KMS-11 (cell line): ENCODE results near the gene LSMEM2.
A peak's percentile ranks its signal among the peaks of the same experiment; 100 is the strongest.

Experiments used
- H2AFZ ChIP-seq: fragments of 200-600 bp; sonication (generic); 2 replicates; pipeline ENCODE4 v1.6.1; 2016; ENCODE audit warnings: antibody characterized with exemption, mixed run types, low read depth
- H3K27ac ChIP-seq: fragments of 200-600 bp; sonication (generic); 2 replicates; pipeline ENCODE4 v1.6.1; 2016; ENCODE audit warnings: mild to moderate bottlenecking, mixed run types
- H3K27me3 ChIP-seq: fragments of 200-600 bp; sonication (generic); 2 replicates; pipeline ENCODE4 v1.6.1; 2017; ENCODE audit warnings: mild to moderate bottlenecking, low read depth, mixed run types, moderate library complexity; ENCODE audit not compliant: insufficient read depth
- H3K36me3 ChIP-seq: fragments of 200-600 bp; sonication (generic); 2 replicates; pipeline ENCODE4 v1.6.1; 2017; ENCODE audit warnings: mild to moderate bottlenecking, mixed run types; ENCODE audit not compliant: insufficient read depth
- H3K4me1 ChIP-seq: fragments of 200-600 bp; sonication (generic); 2 replicates; pipeline ENCODE4 v1.6.1; 2016; ENCODE audit warnings: mild to moderate bottlenecking, low read depth, mixed run types; ENCODE audit not compliant: poor library complexity, severe bottlenecking
- H3K4me2 ChIP-seq: fragments of 200-600 bp; sonication (generic); 2 replicates; pipeline ENCODE4 v1.7.0; 2016; ENCODE audit warnings: mild to moderate bottlenecking, mixed run types
- H3K4me3 ChIP-seq: fragments of 200-600 bp; sonication (generic); IDR thresholded peaks from 2 replicates; pipeline ENCODE4 v1.6.1; 2017; ENCODE audit warnings: low read depth, low read length, mixed read lengths; ENCODE audit not compliant: insufficient read depth
- H3K79me2 ChIP-seq: fragments of 200-600 bp; sonication (generic); 2 replicates; pipeline ENCODE4 v1.6.1; 2016; ENCODE audit warnings: low read depth, mixed run types; ENCODE audit not compliant: insufficient read depth
- H3K9ac ChIP-seq: fragments of 200-600 bp; sonication (generic); 2 replicates; pipeline ENCODE4 v1.6.1; 2016; ENCODE audit warnings: mild to moderate bottlenecking, mixed run types
- H4K20me1 ChIP-seq: fragments of 200-600 bp; sonication (generic); 2 replicates; pipeline ENCODE4 v1.6.1; 2016; ENCODE audit warnings: mild to moderate bottlenecking, mixed run types; ENCODE audit not compliant: insufficient read depth
- CTCF ChIP-seq: fragments of 200-600 bp; sonication (generic); conservative IDR thresholded peaks from 2 replicates; pipeline ENCODE4 v1.6.1; 2017; ENCODE audit warnings: low read depth, mild to moderate bottlenecking, antibody characterized with exemption, low read length, moderate library complexity, mixed read lengths

The LSMEM2 gene

GRCh38 chr3:50236484-50237132 is 42.3 kb upstream of the LSMEM2 start:
- Histone ChIP-seq H3K4me3 (peak overlapping the region; percentile 59), H3K9ac (peak overlapping the region; percentile 47; the same call in 1 of the 2 replicates), H3K4me2 (peak overlapping the region; percentile 76), H4K20me1 (no peaks in the 10 kb centered on the region), H3K27me3 (no peaks in the 10 kb centered on the region), H2AFZ (no peak overlapping the region), H3K4me1 (no peaks in the 10 kb centered on the region), H3K27ac (no peak overlapping the region), H3K36me3 (no peaks in the 10 kb centered on the region), H3K79me2 (peaks cover 33% of the 10 kb centered on the region)
- TF ChIP-seq CTCF = no peak

- peaks cover 33% of the 10 kb centered on the region for H3K79me2 ChIP-seq
- H3K4me3 ChIP-seq = peak overlapping the region; percentile 59
- no peaks in the 10 kb centered on the region for H4K20me1 ChIP-seq
- H3K4me1 ChIP-seq = no peaks in the 10 kb centered on the region
- peak overlapping the region; percentile 47 for H3K9ac ChIP-seq
- H3K36me3 ChIP-seq = no peaks in the 10 kb centered on the region
- no peak overlapping the region for H2AFZ ChIP-seq
- TF ChIP-seq CTCF = no peak
- H3K27me3 ChIP-seq = no peaks in the 10 kb centered on the region
- H3K27ac ChIP-seq = peak overlapping the region; percentile 35; the same call in 1 of the 2 replicates
- peak overlapping the region; percentile 76 for H3K4me2 ChIP-seq
Measured at GRCh38 chr3:50237133-50237651, 41.7 kb upstream of the LSMEM2 start.

GRCh38 chr3:50237754-50238548 is 40.9 kb upstream of the LSMEM2 start:
- Histone ChIP-seq H2AFZ (0 out of 2 replicates have a peak overlapping the region, but pooled peaks have one; percentile 14), H4K20me1 (no peaks in the 10 kb centered on the region), H3K4me3 (no peak overlapping the region), H3K9ac (peak overlapping the region; percentile 47; the same call in 1 of the 2 replicates), H3K79me2 (peaks cover 37% of the 10 kb centered on the region), H3K27ac (peak overlapping the region; percentile 35), H3K4me1 (no peaks in the 10 kb centered on the region), H3K27me3 (no peaks in the 10 kb centered on the region), H3K36me3 (no peaks in the 10 kb centered on the region), H3K4me2 (peak overlapping the region; percentile 76)
- TF ChIP-seq CTCF = no peak

- Histone ChIP-seq H4K20me1 (no peaks in the 10 kb centered on the region), H3K27ac (peak overlapping the region; percentile 35; the same call in 1 of the 2 replicates), H3K9ac (no peak overlapping the region), H3K27me3 (no peaks in the 10 kb centered on the region), H3K4me2 (peak overlapping the region; percentile 76), H3K4me3 (no peak overlapping the region), H3K4me1 (no peaks in the 10 kb centered on the region), H3K79me2 (peaks cover 42% of the 10 kb centered on the region), H2AFZ (no peak overlapping the region), H3K36me3 (no peaks in the 10 kb centered on the region)
- TF ChIP-seq CTCF = no peak
Measured at GRCh38 chr3:50238549-50239026, 40.3 kb upstream of the LSMEM2 start.
